Measurements from ENCODE around the gene SERPINC1. TPM values are rescaled to one million over a fixed set of nuclear protein-coding genes. Genes with fewer than 3 reads are reported as not detected.

The SERPINC1 gene
- total and polyA plus RNA-seq, 2 of the 13 experiments (the other 11 are each of a cell fraction or from before 2014, with no cell fraction given), result 142 to 205 TPM

GRCh38 chr1:173917635-173918493, 737 bp upstream of the SERPINC1 start (continued):
- TF ChIP-seq ZNF33A (CRISPR knock-in tag; IDR thresholded peaks at IDR 0.05; ENCODE audit: borderline replicate concordance), result no peak
- TF ChIP-seq KLF15 (CRISPR knock-in tag; IDR thresholded peaks at IDR 0.05; ENCODE audit: borderline replicate concordance), result no peak
- TF ChIP-seq ZNF792 (CRISPR knock-in tag; IDR thresholded peaks at IDR 0.05), result no peak
- TF ChIP-seq PHF21A (CRISPR knock-in tag; IDR thresholded peaks at IDR 0.05), result 0 out of 2 replicates have a peak, but pooled peaks have one; percentile 14
- no peak for TF ChIP-seq MED8 (CRISPR knock-in tag; IDR thresholded peaks at IDR 0.05; ENCODE audit: insufficient replicate concordance)
- no peak for TF ChIP-seq FOXO4 (CRISPR knock-in tag; conservative IDR thresholded peaks at IDR 0.05)
- TF ChIP-seq ZNF710 (CRISPR knock-in tag; IDR thresholded peaks at IDR 0.05; ENCODE audit: borderline replicate concordance), result no peak
- TF ChIP-seq CREBL2 (CRISPR knock-in tag; IDR thresholded peaks at IDR 0.05; ENCODE audit: borderline replicate concordance), result no peak
- no peak for TF ChIP-seq TIGD3 (CRISPR knock-in tag; IDR thresholded peaks at IDR 0.05; ENCODE audit: borderline replicate concordance)
- peak; percentile 59; the same call in 1 of the 2 replicates for TF ChIP-seq MAX (IDR thresholded peaks at IDR 0.05)
- TF ChIP-seq ZNF292 (CRISPR knock-in tag; IDR thresholded peaks at IDR 0.05; ENCODE audit: borderline replicate concordance, low read depth), result 0 out of 2 replicates have a peak, but pooled peaks have one; percentile 34
- no peak for TF ChIP-seq MAFG (CRISPR knock-in tag; IDR thresholded peaks at IDR 0.05)
- TF ChIP-seq ZNF816 (CRISPR knock-in tag; IDR thresholded peaks at IDR 0.05; ENCODE audit: borderline replicate concordance), result no peak
- TF ChIP-seq DPF2 (CRISPR knock-in tag; IDR thresholded peaks at IDR 0.05; ENCODE audit: borderline replicate concordance, low read depth), result no peak
- no peak for TF ChIP-seq SP1 (IDR thresholded peaks at IDR 0.05)
- no peak for TF ChIP-seq SP1 (CRISPR knock-in tag; IDR thresholded peaks at IDR 0.05)
- TF ChIP-seq THAP9 (CRISPR knock-in tag; IDR thresholded peaks at IDR 0.05; ENCODE audit: borderline replicate concordance), result no peak
- no peak for TF ChIP-seq NCOA5 (CRISPR knock-in tag; IDR thresholded peaks at IDR 0.05)
- TF ChIP-seq KLF11 (CRISPR knock-in tag; IDR thresholded peaks at IDR 0.05), result no peak
- no peak for TF ChIP-seq BRCA1 (CRISPR knock-in tag; IDR thresholded peaks at IDR 0.05)
- 0 out of 2 replicates have a peak, but pooled peaks have one; percentile 7 for TF ChIP-seq TMF1 (CRISPR knock-in tag; IDR thresholded peaks at IDR 0.05; ENCODE audit: low read depth)

Data from HepG2 (cell line).